HG02798 (cell line): ENCODE measurements around the gene DGCR6L.
"Not testable (repeated sequence)": the region's sequence is repeated elsewhere in the genome, so short reads cannot be mapped to it uniquely, and the experiment has no call there.

Experiments used
- ATAC-seq: cut with Tn5 transposase; IDR thresholded peaks from one replicate; pipeline ENCODE4 v1.9.1; 2021; ENCODE audit warnings: mild to moderate bottlenecking; ENCODE audit not compliant: unreplicated experiment, poor library complexity

The DGCR6L gene

DNA sequence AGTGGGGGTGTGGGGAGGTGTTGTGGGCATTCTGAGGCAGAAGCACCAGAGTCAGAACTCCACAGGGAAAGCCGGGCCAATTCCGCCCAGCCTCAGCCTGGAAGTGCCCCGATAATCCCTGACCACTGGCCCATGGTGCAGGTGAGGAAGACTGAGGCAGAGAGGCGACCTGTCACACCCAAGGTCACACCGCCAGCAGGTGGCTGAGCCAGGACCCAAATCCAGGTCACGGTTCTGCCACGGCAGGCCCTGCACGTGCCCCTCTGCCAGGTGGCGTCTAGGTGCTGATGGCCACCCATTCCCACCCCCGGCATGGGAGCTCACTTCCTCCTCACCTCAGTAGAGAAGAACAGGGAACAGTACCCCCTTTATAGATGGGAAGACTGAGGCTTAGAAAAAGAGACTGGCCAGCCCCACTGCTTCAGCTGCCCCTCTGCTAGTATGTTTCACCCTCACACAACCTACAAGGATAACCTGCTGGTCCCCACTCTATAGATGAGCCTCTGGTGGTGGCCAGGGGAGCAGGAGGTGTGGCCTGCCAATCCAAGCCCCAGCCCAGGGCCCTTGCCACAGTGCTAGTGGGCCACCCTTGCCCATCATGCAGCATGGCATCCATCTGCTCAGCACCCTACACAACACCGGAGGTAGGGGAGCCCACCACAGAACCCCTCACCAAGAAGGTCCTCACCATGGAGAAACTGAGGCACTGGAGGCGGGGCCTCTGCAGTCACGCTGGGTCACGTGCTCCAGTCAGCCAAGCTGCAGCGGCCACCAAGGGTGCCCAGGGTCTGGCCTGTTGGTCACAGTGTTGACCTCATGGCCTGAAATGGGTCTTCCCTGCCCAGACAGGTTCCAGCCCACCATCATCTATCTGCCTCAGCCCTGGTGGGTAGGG, 53.8 kb downstream of the DGCR6L start:
- ATAC-seq: not testable (repeated sequence)

DNA sequence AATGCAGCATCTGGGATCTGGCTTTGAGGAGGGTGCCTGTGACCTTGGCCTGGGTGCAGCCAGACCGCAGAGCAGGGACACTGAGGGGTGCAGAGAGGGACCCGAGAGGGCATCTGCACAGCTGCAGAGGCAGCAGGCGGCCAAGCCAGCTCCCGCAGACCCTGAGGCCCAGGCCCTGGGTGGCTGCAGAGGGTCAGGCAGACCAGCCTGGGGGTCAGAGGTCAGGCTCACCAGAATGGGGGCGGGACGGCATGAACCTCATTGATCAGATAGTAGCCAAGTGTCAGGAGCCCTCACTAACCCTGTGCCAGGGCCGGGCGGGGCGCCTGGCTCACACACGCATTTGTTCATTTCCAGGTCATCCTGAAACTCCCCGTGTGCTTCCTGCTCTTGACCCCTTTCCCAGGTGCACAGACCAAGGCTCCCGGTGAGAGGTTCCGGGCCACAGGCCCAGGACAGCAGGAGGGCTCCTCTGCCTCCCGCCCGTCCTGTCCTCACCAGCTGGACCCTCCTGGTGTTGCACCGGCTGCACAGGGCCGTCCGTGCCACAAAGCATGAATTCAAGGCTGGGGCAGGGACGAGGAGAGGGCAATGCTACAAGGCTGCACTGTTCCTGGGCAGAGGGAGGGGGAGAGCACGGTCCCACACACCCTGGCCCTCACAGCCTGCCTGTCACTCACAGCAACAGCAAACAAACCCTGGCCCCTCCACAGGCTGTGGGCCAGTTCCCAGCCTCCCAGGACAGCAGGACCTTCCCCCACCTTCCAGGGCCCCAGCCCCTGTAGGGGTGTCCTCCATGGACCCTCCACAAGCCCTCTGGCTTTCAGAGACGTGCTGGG, 55.0 kb downstream of the DGCR6L start:
- no peak for ATAC-seq
